Measurements from ENCODE around the gene INHA. TPM values are rescaled to one million over a fixed set of nuclear protein-coding genes. Genes with fewer than 3 reads are reported as not detected.

The INHA gene
- total RNA-seq, 1 experiment from 2014 or later = not detected

DNA sequence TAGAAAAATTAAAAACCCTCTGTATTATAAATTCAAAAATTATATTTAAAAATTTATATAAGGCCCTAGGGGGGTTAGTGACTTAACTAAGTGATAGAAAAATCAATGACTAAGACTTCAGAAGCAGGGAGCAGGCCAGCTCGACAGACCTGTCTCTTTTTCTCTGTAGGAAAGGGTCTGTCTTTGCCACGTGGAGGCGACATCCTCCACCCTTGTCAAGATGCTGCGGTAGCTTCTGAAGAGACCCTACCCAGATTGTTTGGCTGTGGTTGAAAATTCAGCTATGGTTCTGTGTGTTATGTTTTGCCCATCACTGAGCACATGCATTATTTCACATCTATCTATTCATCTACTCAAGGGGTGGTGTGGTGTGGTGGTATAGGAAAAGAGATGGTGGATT lies 47.1 kb downstream of the INHA start:
- Histone ChIP-seq H3K9ac (ENCODE audit: low read length) (no peak overlapping the region), H4K20me1 (ENCODE audit: insufficient read depth) (no peaks in the 10 kb centered on the region), H3K4me3 (replicated peaks in 1 of 2; ENCODE audit: low read depth in 1 of 2, low read length in 2 of 2) (no peak overlapping the region), H3K27ac (ENCODE audit: low read depth, low read length) (no peak overlapping the region), H3K9me3 (ENCODE audit: control insufficient read depth in 1 of 2, insufficient read depth in 1 of 2, low read depth in 1 of 2, low read length in 2 of 2) (no peaks in the 10 kb centered on the region), H3K4me1 (ENCODE audit: control insufficient read depth in 1 of 2, insufficient read depth in 2 of 2, low read length in 2 of 2) (no peaks in the 10 kb centered on the region; a peak in 1 of 4 replicates), H3K79me2 (ENCODE audit: insufficient read depth, low read length) (no peaks in the 10 kb centered on the region), H3K27me3 (ENCODE audit: insufficient read depth, low read length) (no peaks in the 10 kb centered on the region), H2AFZ (ENCODE audit: low read depth, low read length, poor library complexity, severe bottlenecking) (no peak overlapping the region), H3K36me3 (ENCODE audit: control insufficient read depth in 1 of 2, insufficient read depth in 2 of 2, low read length in 2 of 2) (no peaks in the 10 kb centered on the region), H3K4me2 (ENCODE audit: low read length) (no peak overlapping the region), H3K9me2 (ENCODE audit: insufficient read depth) (no peaks in the 10 kb centered on the region)
- ChIA-PET POLR2A (no interaction called here), RAD21 (ENCODE audit: low non-redundant PET in 1 of 2, low total read pairs in 2 of 2, uncharacterized antibody in 2 of 2, unreplicated experiment in 2 of 2) (no interaction called here), CTCF (no interaction called here)
- no peak for DNase-seq (ENCODE audit: low read depth, low spot score)
- no peak for ATAC-seq
- intact Hi-C loops (cut with micrococcal nuclease) = no loop called here
- TF ChIP-seq EZH2 (IDR thresholded peaks at IDR 0.05) (no peak), POLR2A (IDR thresholded peaks at IDR 0.05; ENCODE audit: borderline replicate concordance, extremely low read depth, insufficient read depth, insufficient read length) (no peak), SRF (IDR thresholded peaks at IDR 0.05; ENCODE audit: low read depth) (no peak), POLR2AphosphoS5 (IDR thresholded peaks at IDR 0.05; ENCODE audit: low read depth, low read length) (no peak), RAD21 (IDR thresholded peaks at IDR 0.05; ENCODE audit: low read depth) (no peak), JUND (IDR thresholded peaks at IDR 0.05) (no peak), ELF1 (IDR thresholded peaks at IDR 0.05; ENCODE audit: borderline replicate concordance, low read depth) (no peak), ZNF274 (IDR thresholded peaks at IDR 0.05; ENCODE audit: low read depth, low read length) (no peak), EZH2phosphoT487 (IDR thresholded peaks at IDR 0.05; ENCODE audit: borderline replicate concordance) (no peak), CEBPB (IDR thresholded peaks at IDR 0.05; ENCODE audit: low read depth) (no peak)
- TF ChIP-seq, protein P1, sequence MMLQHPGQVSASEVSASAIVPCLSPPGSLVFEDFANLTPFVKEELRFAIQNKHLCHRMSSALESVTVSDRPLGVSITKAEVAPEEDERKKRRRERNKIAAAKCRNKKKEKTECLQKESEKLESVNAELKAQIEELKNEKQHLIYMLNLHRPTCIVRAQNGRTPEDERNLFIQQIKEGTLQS (IDR thresholded peaks at IDR 0.05) = no peak
- TF ChIP-seq, protein P2, sequence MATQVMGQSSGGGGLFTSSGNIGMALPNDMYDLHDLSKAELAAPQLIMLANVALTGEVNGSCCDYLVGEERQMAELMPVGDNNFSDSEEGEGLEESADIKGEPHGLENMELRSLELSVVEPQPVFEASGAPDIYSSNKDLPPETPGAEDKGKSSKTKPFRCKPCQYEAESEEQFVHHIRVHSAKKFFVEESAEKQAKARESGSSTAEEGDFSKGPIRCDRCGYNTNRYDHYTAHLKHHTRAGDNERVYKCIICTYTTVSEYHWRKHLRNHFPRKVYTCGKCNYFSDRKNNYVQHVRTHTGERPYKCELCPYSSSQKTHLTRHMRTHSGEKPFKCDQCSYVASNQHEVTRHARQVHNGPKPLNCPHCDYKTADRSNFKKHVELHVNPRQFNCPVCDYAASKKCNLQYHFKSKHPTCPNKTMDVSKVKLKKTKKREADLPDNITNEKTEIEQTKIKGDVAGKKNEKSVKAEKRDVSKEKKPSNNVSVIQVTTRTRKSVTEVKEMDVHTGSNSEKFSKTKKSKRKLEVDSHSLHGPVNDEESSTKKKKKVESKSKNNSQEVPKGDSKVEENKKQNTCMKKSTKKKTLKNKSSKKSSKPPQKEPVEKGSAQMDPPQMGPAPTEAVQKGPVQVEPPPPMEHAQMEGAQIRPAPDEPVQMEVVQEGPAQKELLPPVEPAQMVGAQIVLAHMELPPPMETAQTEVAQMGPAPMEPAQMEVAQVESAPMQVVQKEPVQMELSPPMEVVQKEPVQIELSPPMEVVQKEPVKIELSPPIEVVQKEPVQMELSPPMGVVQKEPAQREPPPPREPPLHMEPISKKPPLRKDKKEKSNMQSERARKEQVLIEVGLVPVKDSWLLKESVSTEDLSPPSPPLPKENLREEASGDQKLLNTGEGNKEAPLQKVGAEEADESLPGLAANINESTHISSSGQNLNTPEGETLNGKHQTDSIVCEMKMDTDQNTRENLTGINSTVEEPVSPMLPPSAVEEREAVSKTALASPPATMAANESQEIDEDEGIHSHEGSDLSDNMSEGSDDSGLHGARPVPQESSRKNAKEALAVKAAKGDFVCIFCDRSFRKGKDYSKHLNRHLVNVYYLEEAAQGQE (IDR thresholded peaks at IDR 0.05; ENCODE audit: low read depth) = no peak
- BruUV-seq (replicated peaks) = no TSS peak

Measured in HCT116 (cell line).